WI38 (cell line): ENCODE data around the gene SP2.

Experiments
- H3K4me3 ChIP-seq: 2 replicates; pipeline ENCODE4 v1.5.1; 2011; ENCODE audit warnings: low read depth, mild to moderate bottlenecking, control low read depth, low read length
- TF ChIP-seq, protein P1 (sequence below): IDR thresholded peaks from 2 replicates; pipeline ENCODE4 v1.5.1; 2012; ENCODE audit warnings: low read depth, mild to moderate bottlenecking, control low read depth, low read length

SP2 gene

DNA sequence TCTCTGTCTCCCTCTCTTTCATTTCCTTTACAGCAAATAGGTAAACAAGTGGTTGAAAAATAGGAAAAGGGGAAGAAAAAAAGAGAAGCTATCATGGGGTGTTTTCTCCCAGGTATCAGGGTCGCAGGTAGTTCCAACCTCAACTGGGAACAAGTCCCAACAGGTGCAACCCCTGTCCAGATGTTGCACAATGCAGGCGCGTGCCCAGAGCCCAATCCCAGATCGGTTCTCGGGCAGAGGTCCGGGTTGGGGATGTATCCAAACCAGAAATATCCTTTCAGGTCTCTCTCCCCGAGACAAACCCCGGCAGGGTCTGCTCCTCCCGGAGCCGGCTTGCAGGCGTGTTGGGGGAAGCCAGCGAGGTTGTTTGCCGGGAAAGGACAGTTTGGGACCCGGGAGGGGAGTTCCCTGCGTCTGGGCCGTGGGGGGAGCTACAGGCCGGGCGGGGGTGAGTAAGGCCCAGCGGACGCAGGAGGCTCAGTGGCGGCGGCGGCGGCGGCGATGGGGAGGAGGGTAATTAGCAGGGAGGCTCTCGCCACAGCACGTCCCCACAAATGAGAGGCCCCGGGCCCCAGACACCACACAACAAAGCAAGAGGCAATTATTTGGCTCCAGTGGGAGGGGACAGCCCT, 23.9 kb upstream of the SP2 start:
- TF ChIP-seq, protein P1, sequence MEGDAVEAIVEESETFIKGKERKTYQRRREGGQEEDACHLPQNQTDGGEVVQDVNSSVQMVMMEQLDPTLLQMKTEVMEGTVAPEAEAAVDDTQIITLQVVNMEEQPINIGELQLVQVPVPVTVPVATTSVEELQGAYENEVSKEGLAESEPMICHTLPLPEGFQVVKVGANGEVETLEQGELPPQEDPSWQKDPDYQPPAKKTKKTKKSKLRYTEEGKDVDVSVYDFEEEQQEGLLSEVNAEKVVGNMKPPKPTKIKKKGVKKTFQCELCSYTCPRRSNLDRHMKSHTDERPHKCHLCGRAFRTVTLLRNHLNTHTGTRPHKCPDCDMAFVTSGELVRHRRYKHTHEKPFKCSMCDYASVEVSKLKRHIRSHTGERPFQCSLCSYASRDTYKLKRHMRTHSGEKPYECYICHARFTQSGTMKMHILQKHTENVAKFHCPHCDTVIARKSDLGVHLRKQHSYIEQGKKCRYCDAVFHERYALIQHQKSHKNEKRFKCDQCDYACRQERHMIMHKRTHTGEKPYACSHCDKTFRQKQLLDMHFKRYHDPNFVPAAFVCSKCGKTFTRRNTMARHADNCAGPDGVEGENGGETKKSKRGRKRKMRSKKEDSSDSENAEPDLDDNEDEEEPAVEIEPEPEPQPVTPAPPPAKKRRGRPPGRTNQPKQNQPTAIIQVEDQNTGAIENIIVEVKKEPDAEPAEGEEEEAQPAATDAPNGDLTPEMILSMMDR: no peak
- H3K4me3 ChIP-seq: no peak overlapping the region

DNA sequence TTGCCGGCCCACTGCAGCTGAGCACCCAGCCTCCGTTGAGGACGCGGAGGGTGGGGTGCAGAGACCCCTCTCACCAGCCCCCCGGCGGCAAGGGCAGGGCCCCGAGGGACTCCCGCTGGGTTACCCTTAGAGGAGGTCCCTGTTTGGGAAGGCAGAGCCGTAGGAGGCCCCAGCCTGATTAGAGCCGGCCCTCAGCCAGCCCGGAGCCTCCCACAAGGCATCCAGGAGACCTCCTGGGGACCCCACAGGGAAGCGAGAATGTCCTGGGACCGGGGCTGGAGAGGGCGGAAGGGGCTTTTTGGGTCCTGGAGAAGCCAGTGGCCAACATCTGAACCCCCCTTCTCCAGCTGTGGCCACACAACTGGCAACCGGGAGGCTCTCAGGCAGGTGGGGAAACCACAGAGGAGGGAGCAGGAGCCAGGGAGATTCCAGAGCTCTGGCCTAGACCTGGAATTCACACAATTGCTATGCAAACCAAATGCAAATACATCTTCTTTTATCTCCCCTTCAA, 23.3 kb upstream of the SP2 start:
- H3K4me3 ChIP-seq: no peak overlapping the region
- TF ChIP-seq, protein P1: no peak

DNA sequence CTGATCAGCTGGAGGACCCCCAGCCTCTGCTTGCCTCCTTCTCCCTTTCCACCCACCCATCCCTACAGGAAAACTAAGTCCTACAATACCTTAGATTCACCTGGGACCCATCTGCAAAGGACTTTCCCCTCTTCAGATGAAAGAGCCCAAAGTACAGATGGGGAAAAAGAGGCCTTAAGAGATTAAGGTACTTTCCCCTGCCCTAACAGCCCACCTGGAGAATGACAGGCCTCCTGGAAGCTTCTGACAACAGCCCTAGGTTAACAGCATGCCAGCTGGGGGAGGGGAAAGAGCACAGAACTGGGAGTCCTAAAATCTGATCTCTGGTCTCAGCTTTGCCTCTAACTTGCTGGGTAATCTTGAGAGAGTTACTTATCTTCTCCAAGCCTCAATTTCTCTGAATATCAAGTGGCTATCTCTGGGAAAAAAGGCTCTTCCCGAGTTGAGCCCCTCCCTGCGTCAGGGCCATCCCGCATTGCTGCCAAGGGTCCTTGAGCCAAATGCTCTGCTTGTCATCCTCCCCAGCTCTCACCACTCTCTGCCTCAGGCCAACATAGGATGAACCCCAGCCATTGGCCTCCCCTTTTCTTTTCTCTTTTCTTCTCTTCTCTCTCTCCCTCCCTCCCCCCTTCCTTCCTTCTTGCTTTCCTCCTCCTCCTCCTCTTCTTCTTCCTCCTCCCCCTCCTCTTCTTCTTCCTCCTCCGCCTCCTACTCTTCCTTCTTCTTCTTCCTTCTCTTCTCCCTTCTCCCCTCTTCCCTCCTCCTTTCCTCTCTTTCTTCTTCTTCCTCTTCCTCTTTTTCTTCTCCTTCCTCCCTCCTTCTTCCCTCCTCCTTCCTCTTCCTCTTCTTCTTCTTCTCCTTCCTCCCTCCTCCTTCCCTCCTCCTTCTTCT, 22.6 kb upstream of the SP2 start:
- H3K4me3 ChIP-seq: no peak overlapping the region
- TF ChIP-seq, protein P1: no peak

DNA sequence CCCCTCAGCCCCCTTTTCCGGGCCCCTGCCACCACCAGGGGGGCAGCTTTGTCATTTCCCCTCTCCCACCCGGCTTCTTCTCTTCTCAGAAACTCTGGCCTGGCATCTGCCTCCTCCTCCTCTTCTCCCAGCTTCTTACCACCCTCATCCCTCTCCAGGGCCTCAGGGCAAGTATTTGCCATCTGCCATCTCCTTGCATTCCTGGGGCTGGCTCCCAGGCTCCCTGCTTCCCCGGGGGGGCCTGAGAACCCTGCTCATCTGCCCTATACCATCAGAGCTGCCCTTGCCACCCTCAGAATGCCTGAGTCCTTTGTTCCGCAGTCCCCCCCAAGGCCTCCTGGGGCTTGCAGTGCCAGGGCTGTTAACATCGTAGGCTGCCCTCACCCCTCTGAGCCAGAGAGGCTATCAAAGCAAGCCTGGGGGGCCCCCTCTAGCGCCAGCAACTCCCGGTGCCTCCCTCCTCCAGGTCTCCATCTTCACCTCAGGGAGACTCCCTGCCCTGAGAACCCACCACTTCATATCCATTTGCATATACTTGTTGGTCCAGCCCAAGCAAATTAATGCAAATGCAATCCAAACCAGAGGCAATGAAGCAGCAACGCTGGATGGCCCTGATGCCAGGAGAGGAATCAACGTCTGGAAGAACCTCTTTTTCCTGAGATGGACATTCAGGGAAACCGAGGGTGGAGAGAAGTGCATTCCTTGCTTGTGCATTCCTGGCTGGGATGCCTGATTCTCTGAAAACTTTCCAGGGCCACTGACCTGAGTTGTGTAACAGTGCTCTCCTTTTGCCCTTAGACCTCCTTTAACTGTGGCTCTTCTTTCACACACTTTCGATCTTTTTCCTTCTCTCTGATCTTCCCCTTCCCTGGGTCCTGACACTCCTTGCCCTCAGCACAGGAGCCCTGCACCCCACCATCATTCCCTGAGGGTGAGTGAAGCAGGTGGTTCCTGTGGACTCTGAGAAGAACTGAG, 20.7 kb upstream of the SP2 start:
- TF ChIP-seq, protein P1: no peak
- H3K4me3 ChIP-seq: no peak overlapping the region

- TF ChIP-seq, protein P1: no peak
Measured at GRCh38 chr17:47877368-47878034, 18.5 kb upstream of the SP2 start.

GRCh38 chr17:47878203-47879027, 17.6 kb upstream of the SP2 start:
- no peak overlapping the region for H3K4me3 ChIP-seq
- TF ChIP-seq, protein P1: no peak

More at GRCh38 chr17:47877368-47878034, 18.5 kb upstream of the SP2 start:
- no peak overlapping the region for H3K4me3 ChIP-seq
